Fibroblast of peridontal ligament (primary cell): ENCODE results near the gene AP1AR.
"Not testable (repeated sequence)": the region's sequence is repeated elsewhere in the genome, so short reads cannot be mapped to it uniquely, and the experiment has no call there.

Experiments
- DNase-seq: peaks from one replicate; pipeline ENCODE4 v3.0.0-alpha.2; 2010; ENCODE audit errors: extremely low read depth

Gene AP1AR

GRCh38 chr4:112231779-112232713, at the start of gene AP1AR:
Gene AP1AR, plus strand, starts transcription at chr4:112231787. Its CDS starts 305 bp downstream, at chr4:112232092.
- peak; percentile 57 for DNase-seq

- DNase-seq = no peak
These were observed 49.0 kb upstream of the AP1AR start for GRCh38 chr4:112182604-112183003.

GRCh38 chr4:112183252-112183651, 48.3 kb upstream of the AP1AR start:
- peak; percentile 64 for DNase-seq

GRCh38 chr4:112184438-112184837, 47.1 kb upstream of the AP1AR start:
- DNase-seq = no peak

- no peak for DNase-seq
These were observed 46.3 kb upstream of the AP1AR start for GRCh38 chr4:112185334-112185733.

- no peak for DNase-seq
These were observed 45.6 kb upstream of the AP1AR start for GRCh38 chr4:112185740-112186670.

- DNase-seq = peak; percentile 64
These were observed 41.8 kb upstream of the AP1AR start for GRCh38 chr4:112189754-112190153.

GRCh38 chr4:112190684-112191083, 40.9 kb upstream of the AP1AR start:
- DNase-seq = no peak

GRCh38 chr4:112196461-112196860, 35.1 kb upstream of the AP1AR start:
- no peak for DNase-seq

GRCh38 chr4:112199041-112199440, 32.5 kb upstream of the AP1AR start:
- DNase-seq = no peak

- DNase-seq = no peak
These were observed 29.6 kb upstream of the AP1AR start for GRCh38 chr4:112201915-112202505.

- DNase-seq = no peak
These were observed 28.0 kb upstream of the AP1AR start for GRCh38 chr4:112203593-112203992.

- DNase-seq = no peak
These were observed 25.2 kb upstream of the AP1AR start for GRCh38 chr4:112206431-112206830.

- DNase-seq = not testable (repeated sequence)
These were observed 23.2 kb upstream of the AP1AR start for GRCh38 chr4:112208137-112209095.

GRCh38 chr4:112210777-112211176, 20.8 kb upstream of the AP1AR start:
- peak; percentile 29 for DNase-seq

GRCh38 chr4:112213091-112213490, 18.5 kb upstream of the AP1AR start:
- no peak for DNase-seq

GRCh38 chr4:112213856-112214255, 17.7 kb upstream of the AP1AR start:
- DNase-seq = peak; percentile 92

- DNase-seq = peak; percentile 51
These were observed 17.0 kb upstream of the AP1AR start for GRCh38 chr4:112214390-112215264.

- no peak for DNase-seq
These were observed 11.7 kb upstream of the AP1AR start for GRCh38 chr4:112219826-112220366.
